H9 (cell line): Measurements from ENCODE around the gene RETN. TPM values are rescaled to one million over a fixed set of nuclear protein-coding genes. Genes with fewer than 3 reads are reported as not detected.

Experiments used
- DNase-seq: peaks from one replicate; pipeline ENCODE4 v3.0.0-alpha.2; 2017
- H2AFZ ChIP-seq: one replicate; pipeline ENCODE4 v1.6.1; 2013; ENCODE audit warnings: mild to moderate bottlenecking, low read length, control low read depth, moderate library complexity
- H2AK5ac ChIP-seq: 2 replicates; pipeline ENCODE4 v1.6.1; 2013; ENCODE audit warnings: low read length, control low read depth, mixed read lengths; ENCODE audit not compliant: insufficient read length
- H2BK120ac ChIP-seq: one replicate; pipeline ENCODE4 v1.6.1; 2013; ENCODE audit warnings: low read depth, mild to moderate bottlenecking, low read length, control low read depth, inconsistent platforms; ENCODE audit not compliant: poor library complexity, severe bottlenecking
- H2BK12ac ChIP-seq: 2 replicates; pipeline ENCODE4 v1.6.1; 2013; ENCODE audit warnings: low read length, control low read depth, mixed read lengths, low read depth; ENCODE audit not compliant: insufficient read length
- H2BK15ac ChIP-seq: 2 replicates; pipeline ENCODE4 v1.6.1; 2013; ENCODE audit warnings: low read depth, low read length, control low read depth
- H2BK20ac ChIP-seq: one replicate; pipeline ENCODE4 v1.6.1; 2013; ENCODE audit warnings: low read depth, mild to moderate bottlenecking, low read length, control low read depth, inconsistent platforms; ENCODE audit not compliant: poor library complexity, severe bottlenecking
- H2BK5ac ChIP-seq: 2 replicates; pipeline ENCODE4 v1.6.1; 2013; ENCODE audit warnings: low read length, control low read depth, mixed read lengths; ENCODE audit not compliant: insufficient read length
- H3K14ac ChIP-seq: 2 replicates; pipeline ENCODE4 v1.6.1; 2013; ENCODE audit warnings: low read length, control low read depth; ENCODE audit not compliant: insufficient read depth
- H3K18ac ChIP-seq: 2 replicates; pipeline ENCODE4 v1.6.1; 2013; ENCODE audit warnings: low read depth, mild to moderate bottlenecking, mixed read lengths, low read length, control low read depth; ENCODE audit not compliant: insufficient read length
- H3K23ac ChIP-seq: 2 replicates; pipeline ENCODE4 v1.6.1; 2013; ENCODE audit warnings: low read length, control low read depth, mixed read lengths, low read depth; ENCODE audit not compliant: insufficient read length
- H3K23me2 ChIP-seq: 2 replicates; pipeline ENCODE4 v1.6.1; 2013; ENCODE audit warnings: low read depth, mild to moderate bottlenecking, mixed read lengths, low read length, control low read depth; ENCODE audit not compliant: insufficient read length, poor library complexity, severe bottlenecking
- H3K27ac ChIP-seq: 2 replicates; pipeline ENCODE4 v1.5.1; 2013; ENCODE audit warnings: low read length, control low read depth, mixed read lengths, low read depth; ENCODE audit not compliant: insufficient read length
- H3K27me3 ChIP-seq: 2 replicates; pipeline ENCODE4 v1.6.1; 2013; ENCODE audit warnings: low read length, control low read depth, inconsistent platforms; ENCODE audit not compliant: insufficient read depth
- H3K4ac ChIP-seq: 2 replicates; pipeline ENCODE4 v1.6.1; 2013; ENCODE audit warnings: low read depth, mild to moderate bottlenecking, control low read depth, inconsistent platforms, low read length, moderate library complexity
- H3K4me1 ChIP-seq: 2 replicates; pipeline ENCODE4 v1.6.1; 2013; ENCODE audit warnings: low read length, control low read depth, inconsistent platforms; ENCODE audit not compliant: insufficient read depth
- H3K4me2 ChIP-seq: 2 replicates; pipeline ENCODE4 v1.6.1; 2013; ENCODE audit warnings: low read length, control low read depth, mixed read lengths; ENCODE audit not compliant: insufficient read length, insufficient read depth
- H3K56ac ChIP-seq: 2 replicates; pipeline ENCODE4 v1.6.1; 2013; ENCODE audit warnings: low read depth, mild to moderate bottlenecking, mixed read lengths, low read length, control low read depth; ENCODE audit not compliant: insufficient read length
- H3K79me1 ChIP-seq: 2 replicates; pipeline ENCODE4 v1.6.1; 2013; ENCODE audit warnings: low read depth, mild to moderate bottlenecking, moderate library complexity, low read length, control low read depth, inconsistent platforms; ENCODE audit not compliant: insufficient read depth, poor library complexity, severe bottlenecking
- H3K79me2 ChIP-seq: 2 replicates; pipeline ENCODE4 v1.6.1; 2013; ENCODE audit warnings: low read length, control low read depth, inconsistent platforms; ENCODE audit not compliant: insufficient read depth
- H3K9ac ChIP-seq: 2 replicates; pipeline ENCODE4 v1.6.1; 2013; ENCODE audit warnings: low read length, control low read depth, mixed read lengths; ENCODE audit not compliant: insufficient read length; ENCODE audit errors: extremely low read depth
- H3K9me3 ChIP-seq: one replicate; pipeline ENCODE4 v1.6.1; 2013; ENCODE audit warnings: low read depth, low read length, inconsistent platforms; ENCODE audit not compliant: control insufficient read depth
- H3T11ph ChIP-seq: one replicate; pipeline ENCODE4 v1.6.1; 2013; ENCODE audit warnings: mild to moderate bottlenecking, low read length, control low read depth, inconsistent platforms
- H4K20me1 ChIP-seq: one replicate; pipeline ENCODE4 v1.6.1; 2013; ENCODE audit not compliant: control insufficient read depth, insufficient read length, insufficient read depth
- H4K5ac ChIP-seq: 2 replicates; pipeline ENCODE4 v1.6.1; 2013; ENCODE audit warnings: low read depth, mild to moderate bottlenecking, mixed read lengths, low read length, control low read depth; ENCODE audit not compliant: insufficient read length
- H4K8ac ChIP-seq: replicated peaks from 2 replicates; pipeline ENCODE4 v1.6.1; 2013; ENCODE audit warnings: low read length, control low read depth, mixed read lengths, low read depth; ENCODE audit not compliant: insufficient read length
- H4K91ac ChIP-seq: 2 replicates; pipeline ENCODE4 v1.6.1; 2013; ENCODE audit warnings: low read depth, mild to moderate bottlenecking, moderate library complexity, mixed read lengths, low read length, control low read depth; ENCODE audit not compliant: insufficient read length
- H3K27ac Mint-ChIP-seq, 3 experiments: 2 replicates in 2 of 3; 3 replicates in 1 of 3; pipeline ENCODE4 v1.8.0; 2020 to 2021; ENCODE audit warnings: mixed read lengths in 3 of 3, mild to moderate bottlenecking in 1 of 3, moderate library complexity in 1 of 3
- H3K27me3 Mint-ChIP-seq: 2 replicates; pipeline ENCODE4 v1.8.0; 2021; ENCODE audit warnings: low read depth, mild to moderate bottlenecking, moderate library complexity, mixed read lengths
- H3K36me3 Mint-ChIP-seq, 3 experiments: 2 replicates in 2 of 3; 3 replicates in 1 of 3; pipeline ENCODE4 v1.8.0; 2020 to 2021; ENCODE audit warnings: low read depth in 3 of 3, mixed read lengths in 3 of 3; ENCODE audit not compliant: insufficient read depth in 1 of 3
- H3K4me1 Mint-ChIP-seq, 2 experiments: 2 replicates each; pipeline ENCODE4 v1.8.0; 2020; ENCODE audit warnings: mixed read lengths in 2 of 2
- H3K4me3 Mint-ChIP-seq, 2 experiments: 2 replicates in 1 of 2; 3 replicates in 1 of 2; pipeline ENCODE4 v1.8.0; 2020 to 2021; ENCODE audit warnings: mild to moderate bottlenecking in 2 of 2, mixed read lengths in 2 of 2, moderate library complexity in 1 of 2
- H3K9me3 Mint-ChIP-seq, 2 experiments: 2 replicates in 1 of 2; 3 replicates in 1 of 2; pipeline ENCODE4 v1.8.0; 2020; ENCODE audit warnings: mild to moderate bottlenecking in 2 of 2, mixed read lengths in 2 of 2, moderate library complexity in 1 of 2
- WGBS: extraction: QIAGEN DNeasy Blood & Tissue Kit; methylation state at CpG from one replicate; pipeline ENCODE4 v1.1.7; 2013; ENCODE audit warnings: missing lambda C conversion rate, low lambda C conversion rate, mixed read lengths; ENCODE audit not compliant: insufficient read length; ENCODE audit errors: extremely low coverage; 5-methylcytosine and 5-hydroxymethylcytosine counted together
- total RNA-seq: library from RNA; stranded (reverse); gene quantifications from 2 replicates; pipeline ENCODE4 v1.2.1, GENCODE V29; 2021
- TF ChIP-seq, protein P1 (sequence below): fragments of 200-600 bp; sonication (generic); conservative IDR thresholded peaks from 3 replicates; pipeline ENCODE4 v1.8.0; 2021; ENCODE audit warnings: antibody characterized with exemption, mild to moderate bottlenecking

The RETN gene
- total RNA-seq, 1 experiment from 2014 or later = not detected

DNA sequence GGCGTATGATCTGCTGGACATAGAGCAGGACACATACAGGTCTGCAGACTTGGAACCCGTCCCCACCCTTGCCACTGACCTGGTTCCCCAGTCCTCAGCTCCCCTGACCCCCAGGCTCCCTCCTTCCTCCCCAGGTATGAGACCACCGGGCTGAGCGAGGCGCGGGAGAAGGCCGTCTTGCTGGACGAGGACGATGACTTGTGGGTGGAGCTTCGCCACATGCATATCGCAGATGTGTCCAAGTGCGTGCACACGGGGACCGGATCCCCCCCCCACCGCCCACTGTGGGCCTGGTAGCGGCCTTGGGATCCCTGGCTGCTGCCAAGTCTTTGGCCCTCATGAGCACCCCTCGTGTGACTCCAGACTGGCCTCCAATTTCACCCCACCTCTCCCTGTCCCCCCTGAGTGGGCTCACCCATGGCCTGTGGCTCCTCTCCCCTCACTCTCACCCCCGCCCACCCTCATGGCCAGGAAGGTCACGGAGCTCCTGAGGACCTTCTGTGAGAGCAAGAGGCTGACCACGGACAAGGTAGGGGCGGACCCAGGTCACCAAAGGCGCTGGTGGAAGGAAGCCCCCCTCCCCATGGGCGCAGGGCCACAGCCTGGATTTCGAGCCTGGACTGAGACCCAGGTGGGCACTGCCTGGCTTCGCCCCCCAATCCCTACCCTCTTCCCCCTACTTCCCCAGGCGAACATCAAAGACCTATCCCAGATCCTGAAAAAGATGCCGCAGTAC lies 26.4 kb upstream of the RETN start:
- Histone ChIP-seq H3K9ac (no peak overlapping the region), H3K14ac (no peak overlapping the region), H2BK12ac (no peak overlapping the region), H4K91ac (no peak overlapping the region), H3K27ac (no peak overlapping the region), H2BK5ac (no peak overlapping the region), H3T11ph (no peak overlapping the region), H3K9me3 (no peaks in the 10 kb centered on the region), H2AK5ac (no peak overlapping the region), H3K4me2 (no peak overlapping the region), H3K4me1 (no peaks in the 10 kb centered on the region), H2BK20ac (no peak overlapping the region), H3K18ac (no peak overlapping the region), H3K79me2 (no peaks in the 10 kb centered on the region), H3K56ac (no peak overlapping the region), H2AFZ (no peak overlapping the region), H4K5ac (no peak overlapping the region), H3K4ac (no peak overlapping the region), H2BK120ac (no peak overlapping the region), H3K27me3 (no peaks in the 10 kb centered on the region), H2BK15ac (no peak overlapping the region), H3K23ac (no peak overlapping the region), H4K20me1 (no peaks in the 10 kb centered on the region), H4K8ac (no peak overlapping the region), H3K23me2 (no peaks in the 10 kb centered on the region), H3K79me1 (no peaks in the 10 kb centered on the region)
- DNase-seq = no peak
- WGBS = no CpG with 5 or more reads among the region's 27 CpGs
- Mint-ChIP-seq H3K27ac (no peak overlapping the region), H3K4me3 (no peak overlapping the region), H3K9me3 (no peaks in the 10 kb centered on the region; a peak in 1 of 5 replicates), H3K36me3 (peaks cover 9 to 26% (median 17%) of the 10 kb centered on the region in 3 experiments), H3K27me3 (no peaks in the 10 kb centered on the region), H3K4me1 (peaks cover 0 to 11% of the 10 kb centered on the region in 2 experiments; a peak in 2 of 4 replicates)
- TF ChIP-seq, protein P1, sequence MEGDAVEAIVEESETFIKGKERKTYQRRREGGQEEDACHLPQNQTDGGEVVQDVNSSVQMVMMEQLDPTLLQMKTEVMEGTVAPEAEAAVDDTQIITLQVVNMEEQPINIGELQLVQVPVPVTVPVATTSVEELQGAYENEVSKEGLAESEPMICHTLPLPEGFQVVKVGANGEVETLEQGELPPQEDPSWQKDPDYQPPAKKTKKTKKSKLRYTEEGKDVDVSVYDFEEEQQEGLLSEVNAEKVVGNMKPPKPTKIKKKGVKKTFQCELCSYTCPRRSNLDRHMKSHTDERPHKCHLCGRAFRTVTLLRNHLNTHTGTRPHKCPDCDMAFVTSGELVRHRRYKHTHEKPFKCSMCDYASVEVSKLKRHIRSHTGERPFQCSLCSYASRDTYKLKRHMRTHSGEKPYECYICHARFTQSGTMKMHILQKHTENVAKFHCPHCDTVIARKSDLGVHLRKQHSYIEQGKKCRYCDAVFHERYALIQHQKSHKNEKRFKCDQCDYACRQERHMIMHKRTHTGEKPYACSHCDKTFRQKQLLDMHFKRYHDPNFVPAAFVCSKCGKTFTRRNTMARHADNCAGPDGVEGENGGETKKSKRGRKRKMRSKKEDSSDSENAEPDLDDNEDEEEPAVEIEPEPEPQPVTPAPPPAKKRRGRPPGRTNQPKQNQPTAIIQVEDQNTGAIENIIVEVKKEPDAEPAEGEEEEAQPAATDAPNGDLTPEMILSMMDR = no peak
